GM19240 (cell line): ENCODE results near the gene STAT6.

ENCODE experiments used
- DNase-seq: peaks from one replicate; pipeline ENCODE4 v3.0.0; 2011; ENCODE audit warnings: low spot score; ENCODE audit not compliant: insufficient read length

STAT6 gene

DNA sequence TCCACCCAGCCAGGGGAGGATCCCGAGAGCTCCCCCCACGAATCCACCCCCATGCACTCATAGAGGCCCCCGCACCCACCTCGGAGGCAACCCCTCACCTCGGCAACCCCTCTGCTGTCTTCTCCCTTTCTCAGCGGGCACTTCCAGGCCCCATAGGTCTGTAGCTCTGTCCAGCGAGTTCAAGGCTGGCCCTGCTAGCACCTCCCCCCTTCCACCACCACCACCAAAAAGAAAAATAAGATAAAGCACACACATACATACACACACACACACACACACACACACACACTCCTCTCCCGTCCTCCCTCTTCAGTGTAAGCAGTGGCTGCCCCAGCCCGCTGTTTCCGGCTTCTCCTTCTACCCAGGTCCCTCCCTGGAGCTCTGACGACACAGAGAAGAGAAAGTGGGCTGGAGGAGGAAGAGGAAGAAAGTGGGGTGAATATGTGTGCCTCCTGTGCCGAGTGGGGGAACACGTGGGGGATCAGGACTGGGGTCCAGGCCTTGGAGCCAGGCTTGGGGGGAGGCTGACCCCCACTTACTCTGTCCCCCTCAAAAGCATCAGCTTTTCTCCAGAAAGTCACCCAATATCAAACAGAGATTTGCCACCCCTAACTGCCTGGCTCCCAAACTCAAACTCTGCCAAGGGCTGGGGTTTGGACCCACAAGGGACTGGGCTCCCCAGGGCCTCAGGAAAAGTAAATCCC lies at the start of gene STAT6:
STAT6 (minus strand) TSS at position 332 of the 704 bp plus-strand sequence. CDS start 3,084 bp downstream, outside the sequence.
- no peak for DNase-seq

GRCh38 chr12:57160741-57161140 lies 49.6 kb upstream of the STAT6 start:
- no peak for DNase-seq

- no peak for DNase-seq
Measured at GRCh38 chr12:57160040-57160439, 48.9 kb upstream of the STAT6 start.

- DNase-seq, result no peak
Measured at GRCh38 chr12:57159311-57159710, 48.1 kb upstream of the STAT6 start.

GRCh38 chr12:57158665-57159064 lies 47.5 kb upstream of the STAT6 start:
- no peak for DNase-seq

- no peak for DNase-seq
Measured at GRCh38 chr12:57158186-57158585, 47.0 kb upstream of the STAT6 start.

DNA sequence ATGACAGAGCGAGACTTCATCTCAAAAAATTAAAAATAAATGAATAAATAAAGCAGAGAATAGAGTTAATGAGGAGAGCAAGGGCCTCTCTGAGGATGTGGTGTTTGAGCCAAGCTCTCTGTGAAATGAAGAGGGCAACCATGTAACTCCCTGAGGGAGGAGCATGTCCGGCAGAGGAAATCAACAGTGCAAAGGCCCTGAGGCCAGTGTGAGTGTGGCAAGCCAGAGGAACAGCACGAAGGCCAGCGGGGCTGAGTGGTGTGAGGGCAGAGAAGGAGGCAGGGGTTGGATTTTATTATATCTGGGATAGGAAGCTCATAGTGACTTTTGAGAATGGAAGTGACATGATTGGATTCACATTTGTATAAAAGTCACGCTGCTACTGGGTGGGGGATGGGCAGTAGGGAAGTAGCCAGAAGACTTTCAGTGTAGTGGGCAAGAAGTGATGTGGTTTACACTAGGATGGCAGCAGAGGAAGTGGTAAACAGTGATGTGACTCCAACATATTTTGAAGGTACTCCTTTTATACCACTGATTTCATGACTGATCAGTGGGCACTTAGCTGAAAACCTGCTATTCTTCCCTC lies 46.5 kb upstream of the STAT6 start:
- no peak for DNase-seq

DNA sequence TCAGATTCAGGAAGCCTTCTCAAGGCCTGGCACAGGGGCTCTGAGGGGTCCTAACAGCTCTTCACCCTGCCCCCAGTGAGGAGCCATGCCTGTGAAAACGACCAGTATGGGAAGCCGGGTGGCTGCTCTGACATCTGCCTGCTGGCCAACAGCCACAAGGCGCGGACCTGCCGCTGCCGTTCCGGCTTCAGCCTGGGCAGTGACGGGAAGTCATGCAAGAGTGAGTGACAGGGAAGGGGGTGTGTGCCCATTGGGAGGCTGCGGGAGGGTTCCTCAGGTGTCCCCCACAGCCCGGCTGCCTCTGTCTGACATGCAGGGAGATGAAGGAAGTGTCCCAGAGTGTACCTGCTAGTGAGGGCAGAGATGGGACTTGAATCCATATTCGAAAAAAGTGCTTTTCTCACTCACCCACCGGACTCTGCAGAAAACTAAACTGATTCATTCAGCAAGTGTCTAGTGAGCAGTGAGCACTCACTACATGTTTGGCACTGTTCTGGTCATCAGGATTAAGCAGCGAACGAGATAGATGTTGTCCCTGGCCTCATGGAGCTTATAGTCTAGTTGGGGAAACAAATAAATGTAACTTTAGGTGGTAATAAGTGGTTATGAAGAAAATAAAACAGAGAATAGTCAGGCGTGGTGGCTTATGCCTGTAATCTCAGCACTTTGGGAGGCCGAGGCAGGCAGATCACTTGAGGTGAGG lies 45.7 kb upstream of the STAT6 start:
- DNase-seq, result no peak

DNA sequence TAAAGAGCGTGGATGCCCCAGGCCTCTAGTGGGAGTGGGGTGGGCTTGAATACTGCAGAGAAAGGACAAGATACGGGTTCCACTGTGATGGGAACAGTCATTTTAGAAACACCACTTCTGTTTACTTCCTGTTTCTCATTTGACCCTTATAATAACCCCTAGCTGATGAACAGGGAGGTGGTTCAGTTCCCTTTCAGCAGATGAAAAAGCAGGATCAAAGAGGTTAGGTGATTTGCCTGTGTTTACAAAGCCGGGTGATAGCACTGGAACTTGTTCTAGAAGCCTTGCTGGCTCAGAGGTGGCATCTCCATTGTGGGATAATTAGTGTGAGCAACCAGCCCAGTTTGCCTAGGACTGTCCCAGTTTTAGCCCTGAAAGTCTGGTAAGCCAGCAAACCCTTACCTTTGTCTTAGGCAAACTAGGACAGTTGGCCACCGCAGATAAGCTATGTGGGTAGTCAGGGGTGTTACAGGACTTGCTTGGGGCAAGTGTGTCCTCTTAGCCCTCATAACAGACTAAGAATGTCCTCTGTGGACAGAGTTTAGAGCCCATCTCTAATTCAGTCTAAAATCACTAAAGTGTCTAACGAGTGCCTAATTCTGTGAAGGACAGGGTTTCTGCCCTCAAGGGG lies 43.8 kb upstream of the STAT6 start:
- no peak for DNase-seq

DNA sequence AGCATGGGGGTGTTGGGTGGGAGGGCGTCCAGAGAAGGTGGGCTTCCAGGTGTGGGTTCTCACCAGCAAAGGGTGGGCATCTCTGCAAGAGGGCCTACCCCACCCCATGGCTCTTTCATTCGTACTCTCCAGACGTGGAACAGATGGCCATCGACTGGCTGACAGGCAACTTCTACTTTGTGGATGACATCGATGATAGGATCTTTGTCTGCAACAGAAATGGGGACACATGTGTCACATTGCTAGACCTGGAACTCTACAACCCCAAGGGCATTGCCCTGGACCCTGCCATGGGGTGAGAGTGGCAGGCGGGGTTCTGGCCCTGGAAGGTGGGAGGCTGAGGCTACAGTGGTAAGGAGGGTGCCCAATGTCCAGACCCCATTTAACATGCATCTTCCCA lies 42.9 kb upstream of the STAT6 start:
- no peak for DNase-seq

DNA sequence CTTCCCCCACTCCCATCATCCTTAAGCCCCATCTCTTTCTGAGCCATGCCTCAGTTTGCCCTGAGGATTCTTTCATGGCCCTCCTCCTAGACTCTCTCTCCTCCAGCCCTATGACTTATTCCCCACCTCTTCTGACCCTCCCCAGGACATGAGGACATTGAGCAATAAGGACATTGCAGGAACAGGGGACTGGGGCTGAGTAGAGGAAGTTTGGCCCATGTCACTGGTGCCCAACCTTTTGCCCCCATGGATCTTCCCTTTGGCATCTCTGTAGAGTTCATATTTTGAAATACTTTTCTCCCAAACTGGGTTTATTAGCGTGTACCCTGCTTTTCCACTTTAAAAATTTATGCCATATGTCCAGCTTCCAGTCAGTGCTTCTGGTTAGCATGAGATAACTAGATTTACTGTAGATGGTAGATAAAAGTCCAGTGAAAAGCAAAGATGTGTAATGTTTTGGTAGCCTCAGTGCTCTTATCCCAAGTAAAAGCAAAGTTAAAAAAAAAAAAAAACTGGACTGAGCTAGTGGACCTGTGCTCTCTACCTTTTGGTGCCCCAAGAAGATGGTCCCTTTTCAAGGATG lies 42.3 kb upstream of the STAT6 start:
- no peak for DNase-seq

- DNase-seq, result no peak
Measured at GRCh38 chr12:57152639-57153038, 41.5 kb upstream of the STAT6 start.

DNA sequence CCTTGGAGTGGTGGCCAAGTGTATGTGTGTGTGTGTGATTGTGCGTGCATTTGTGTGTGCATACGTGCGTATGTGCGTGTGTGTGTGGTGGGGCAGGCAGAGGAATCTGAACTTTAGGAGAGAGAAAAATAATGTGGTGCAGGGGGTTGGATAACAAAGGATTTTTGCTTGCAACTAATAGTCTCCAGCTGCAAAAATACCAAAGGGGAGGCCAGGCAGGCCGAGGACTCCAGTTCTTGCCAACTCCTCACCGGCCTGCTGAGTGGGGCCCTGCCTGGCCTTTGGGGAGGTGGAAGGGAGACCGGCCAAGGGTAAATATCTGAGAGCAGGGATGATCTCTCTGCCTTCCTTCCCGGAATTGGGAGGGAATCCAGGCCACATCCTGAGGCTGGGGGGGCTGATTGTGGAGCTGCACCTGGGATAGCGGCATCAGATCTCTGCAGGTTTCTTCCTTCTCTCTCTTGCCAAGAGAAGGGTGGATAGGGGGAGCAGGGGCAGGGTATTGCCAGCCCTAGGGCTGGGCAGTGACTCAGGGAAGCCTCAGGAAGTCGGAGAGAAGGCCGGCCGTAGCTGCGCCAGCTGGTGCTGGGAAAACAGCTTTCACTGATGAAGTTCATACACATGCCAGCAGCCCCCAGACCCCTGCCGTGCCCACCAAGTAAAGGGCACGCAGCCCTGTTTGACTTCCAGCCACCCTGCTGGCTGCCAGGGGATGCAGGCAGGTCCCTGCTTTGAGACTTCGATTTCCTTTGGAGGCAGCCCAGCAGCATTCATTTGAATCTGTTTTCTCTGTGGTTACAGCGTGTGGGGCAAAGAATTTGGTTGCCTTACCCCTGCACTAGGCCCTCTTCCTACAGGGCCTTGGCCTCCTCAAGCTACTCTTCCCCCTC lies 40.8 kb upstream of the STAT6 start:
- no peak for DNase-seq

- no peak for DNase-seq
Measured at GRCh38 chr12:57150400-57151000, 39.3 kb upstream of the STAT6 start.

- no peak for DNase-seq
Measured at GRCh38 chr12:57149245-57149900, 38.2 kb upstream of the STAT6 start.

- no peak for DNase-seq
Measured at GRCh38 chr12:57148469-57149244, 37.5 kb upstream of the STAT6 start.

- DNase-seq, result no peak
Measured at GRCh38 chr12:57146961-57147944, 36.1 kb upstream of the STAT6 start, which contains the start of gene LRP1-AS. Gene LRP1-AS (minus strand): TSS chr12:57147619.

- DNase-seq, result no peak
Measured at GRCh38 chr12:57146092-57146491, 34.9 kb upstream of the STAT6 start.
